ENCODE measurements around the gene SPESP1.
"Not testable (repeated sequence)": the region's sequence is repeated elsewhere in the genome, so short reads cannot be mapped to it uniquely, and the experiment has no call there.

Gene SPESP1

GRCh38 chr15:68966996-68967395 lies 36.7 kb downstream of the SPESP1 start:
- no peak for DNase-seq

GRCh38 chr15:68967948-68968347 lies 37.6 kb downstream of the SPESP1 start:
- DNase-seq, result no peak

DNA sequence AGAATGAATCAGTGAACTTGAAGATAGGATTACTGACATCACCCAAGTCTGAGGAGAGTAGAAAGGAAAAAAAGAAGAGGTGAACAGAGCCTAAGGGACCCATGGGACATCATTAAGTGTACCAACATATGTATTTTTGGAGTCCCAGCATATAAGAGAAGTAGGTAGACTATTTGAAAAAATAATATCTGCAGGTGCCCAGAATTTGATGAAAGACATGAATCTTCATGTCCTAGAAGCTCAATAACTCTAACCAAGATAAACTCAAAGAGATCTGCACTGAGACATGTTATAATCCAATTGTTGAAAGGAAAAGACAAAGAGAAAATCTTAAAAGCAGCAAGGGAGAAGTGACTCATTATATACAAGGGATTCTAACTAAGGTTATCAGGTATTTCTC lies 39.0 kb downstream of the SPESP1 start:
- DNase-seq, result no peak

- no peak for DNase-seq
These were observed 42.1 kb downstream of the SPESP1 start for GRCh38 chr15:68972201-68973065.

GRCh38 chr15:68975651-68976160 lies 45.4 kb downstream of the SPESP1 start:
- DNase-seq, result not testable (repeated sequence)

GRCh38 chr15:68977426-68977825 lies 47.1 kb downstream of the SPESP1 start:
- DNase-seq, result not testable (repeated sequence)

GRCh38 chr15:68979006-68979405 lies 48.7 kb downstream of the SPESP1 start:
- DNase-seq, result no peak

GRCh38 chr15:68979816-68980215 lies 49.5 kb downstream of the SPESP1 start:
- DNase-seq, result no peak

DNA sequence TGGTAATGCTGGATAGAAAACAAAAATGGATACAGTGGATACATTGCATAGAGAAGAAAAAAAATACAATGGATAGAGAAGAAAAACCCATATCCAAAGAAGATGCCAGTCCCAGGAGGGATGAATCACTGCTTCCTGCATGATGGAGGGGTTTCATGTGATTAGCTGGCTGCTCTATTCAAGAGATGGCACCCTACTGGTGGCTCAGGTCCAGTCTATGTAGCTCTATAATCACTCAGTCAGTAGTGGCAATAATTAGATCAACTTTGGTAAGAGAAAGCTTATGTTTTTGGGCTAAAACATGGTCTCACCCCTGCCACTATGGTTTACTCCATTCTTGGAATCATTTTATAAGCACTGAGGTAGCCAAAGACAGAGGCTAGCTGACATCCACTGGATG lies 50.5 kb downstream of the SPESP1 start:
- no peak for DNase-seq

- no peak for DNase-seq
These were observed 51.6 kb downstream of the SPESP1 start for GRCh38 chr15:68981941-68982340.

- DNase-seq, result no peak
These were observed 52.7 kb downstream of the SPESP1 start for GRCh38 chr15:68982976-68983563.

- no peak for DNase-seq
These were observed 53.7 kb downstream of the SPESP1 start for GRCh38 chr15:68983961-68984481.

- no peak for DNase-seq
These were observed 54.3 kb downstream of the SPESP1 start for GRCh38 chr15:68984586-68984985.

GRCh38 chr15:68985361-68985891 lies 55.1 kb downstream of the SPESP1 start:
- no peak for DNase-seq

DNA sequence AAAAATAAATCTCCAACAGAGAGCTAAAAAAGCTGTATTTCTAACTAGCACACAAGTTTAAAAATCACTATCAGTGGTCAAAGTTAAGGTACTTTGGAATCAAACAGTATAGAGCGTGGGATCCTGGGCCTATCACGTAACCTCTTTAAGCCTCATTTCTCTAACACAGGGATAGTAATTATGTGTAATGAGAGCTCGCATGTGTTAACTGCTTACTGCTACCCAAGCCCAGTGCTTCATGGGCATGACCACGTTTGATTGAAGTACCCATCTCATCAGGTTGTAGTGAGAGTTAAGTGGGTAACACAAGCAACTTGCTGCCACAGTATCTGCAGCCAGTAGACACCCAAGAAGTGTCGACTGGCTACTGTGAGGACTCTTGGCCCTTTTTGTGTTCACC lies 56.0 kb downstream of the SPESP1 start:
- DNase-seq, result no peak

DNA sequence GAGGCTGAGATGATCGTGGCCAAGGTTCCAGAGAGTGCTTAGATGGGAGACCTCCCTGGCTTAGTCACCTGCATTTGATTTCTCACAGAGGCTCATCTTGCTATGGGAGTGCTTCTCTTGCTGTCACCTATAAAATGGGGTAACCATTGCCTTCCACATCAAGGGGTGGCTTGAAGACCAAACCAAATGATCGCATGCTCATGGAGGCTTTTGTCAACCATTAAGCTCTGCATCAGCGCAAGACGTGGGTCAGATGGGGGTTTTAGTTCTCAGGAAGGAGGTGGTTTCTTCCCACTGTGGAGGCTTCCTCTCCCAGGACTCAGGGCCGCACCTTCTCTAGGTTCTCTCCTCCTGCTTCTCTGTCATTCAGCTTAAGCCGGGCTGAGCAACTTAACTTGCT lies 56.8 kb downstream of the SPESP1 start:
- no peak for DNase-seq

DNA sequence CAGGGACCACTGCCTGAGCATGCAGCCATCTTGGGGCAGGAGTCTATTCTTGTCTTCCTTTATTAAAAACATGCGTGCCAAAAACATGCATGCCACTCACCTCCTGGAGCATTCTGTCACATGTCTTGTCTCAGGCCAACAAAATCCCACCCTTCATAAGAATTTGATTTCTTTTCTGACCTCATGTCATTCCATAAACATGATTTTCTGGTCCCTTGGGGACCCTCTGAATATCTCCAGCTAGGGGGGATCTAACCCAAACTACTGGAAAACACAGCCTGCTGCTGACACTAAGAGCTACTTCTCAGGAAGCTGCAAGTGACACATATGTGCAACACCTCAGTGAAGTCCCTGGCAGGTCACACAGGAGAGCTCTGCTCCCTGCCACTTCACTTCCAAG lies 57.4 kb downstream of the SPESP1 start:
- no peak for DNase-seq

DNA sequence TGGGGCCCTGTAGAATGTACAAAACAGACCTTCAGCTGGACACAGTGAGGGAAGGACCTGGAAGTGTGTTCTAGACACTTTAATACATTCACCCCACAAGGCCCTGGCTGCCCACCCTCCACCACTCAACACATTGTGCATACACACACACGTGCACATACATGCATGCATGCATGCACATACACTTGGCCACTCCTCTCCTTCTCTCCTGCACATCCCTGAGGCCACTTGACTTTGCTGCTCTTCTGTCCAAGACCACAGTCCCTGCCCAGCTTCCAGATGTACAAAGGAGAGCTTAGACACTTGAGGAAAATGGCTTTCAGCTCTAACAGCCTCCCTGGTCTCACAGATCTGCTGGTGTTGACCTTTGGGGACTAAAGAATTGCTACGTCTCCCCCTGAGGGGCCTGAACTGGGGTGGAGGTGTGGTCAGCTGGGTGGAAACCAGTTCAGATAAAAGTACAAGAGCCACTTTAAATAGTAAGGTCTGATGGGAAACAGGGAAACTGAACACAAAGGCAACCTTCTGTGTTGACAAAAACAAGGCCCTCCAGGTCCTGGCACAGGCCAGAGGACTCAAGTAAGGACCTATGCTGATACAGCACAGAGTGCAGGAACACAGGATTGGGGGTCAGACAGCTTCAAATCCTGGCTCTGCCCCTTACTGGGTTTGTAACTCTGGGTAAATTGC lies 59.4 kb downstream of the SPESP1 start:
- DNase-seq, result no peak

GRCh38 chr15:68990231-68990991 lies 60.1 kb downstream of the SPESP1 start:
- DNase-seq, result no peak

GRCh38 chr15:68990992-68991500 lies 60.7 kb downstream of the SPESP1 start:
- DNase-seq, result no peak

DNA sequence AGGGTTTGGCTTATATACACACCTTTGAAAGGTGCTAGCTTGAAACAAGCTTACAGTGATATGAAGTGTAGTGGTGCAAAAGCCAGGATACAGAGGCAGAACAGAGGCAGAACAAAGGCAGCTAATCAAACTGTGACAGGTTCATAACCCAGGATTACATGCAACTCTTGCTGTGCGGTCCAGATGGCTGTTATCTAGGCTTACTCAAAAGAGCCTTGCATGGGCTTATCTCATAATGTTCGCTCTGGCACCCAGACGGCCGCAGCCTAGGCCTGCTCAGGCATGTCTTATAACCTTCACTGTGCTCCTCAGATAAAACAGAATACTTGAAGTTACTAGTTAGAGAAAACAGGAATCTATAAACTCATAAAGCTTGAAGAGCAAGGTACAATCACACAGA lies 61.4 kb downstream of the SPESP1 start:
- DNase-seq, result no peak

DNA sequence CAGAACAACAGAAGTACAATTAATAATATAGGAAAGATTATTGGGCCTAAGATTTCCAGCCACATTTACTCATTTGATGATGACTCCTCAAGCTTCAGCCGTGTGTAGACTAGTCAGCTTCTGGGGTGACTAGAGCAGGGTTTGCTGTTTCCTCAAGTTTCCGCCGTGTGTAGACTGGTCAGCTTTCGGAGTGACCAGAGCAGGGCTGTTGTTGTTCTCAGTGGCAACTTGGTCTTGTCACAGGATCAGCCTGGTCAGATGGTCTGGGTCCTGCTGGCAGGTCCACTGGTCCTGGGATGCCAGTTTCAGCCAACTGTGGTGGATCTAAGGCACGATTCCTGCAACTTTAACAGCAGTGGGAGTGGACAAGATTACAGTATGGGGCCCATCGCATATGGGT lies 62.4 kb downstream of the SPESP1 start:
- no peak for DNase-seq

Data from NCI-H2029 treated with DMSO at 0.1 percent for 48 hours (cell line).